KOPT-K1 (cell line): ENCODE measurements around the gene MYH6.
"Not testable (repeated sequence)": the region's sequence is repeated elsewhere in the genome, so short reads cannot be mapped to it uniquely, and the experiment has no call there.

Source experiments
- H3K27ac ChIP-seq: fragments of 200-600 bp; sonication (generic); 2 replicates; pipeline ENCODE4 v1.5.1; 2016; ENCODE audit warnings: antibody characterized with exemption, mild to moderate bottlenecking, low read depth, low read length; ENCODE audit not compliant: poor library complexity, severe bottlenecking
- H3K36me3 ChIP-seq: fragments of 200-600 bp; sonication (generic); 2 replicates; pipeline ENCODE4 v1.5.1; 2017; ENCODE audit warnings: antibody characterized with exemption, mild to moderate bottlenecking, low read length, moderate library complexity; ENCODE audit not compliant: insufficient read depth
- H3K9me3 ChIP-seq: fragments of 200-600 bp; sonication (generic); 2 replicates; pipeline ENCODE4 v1.5.1; 2017; ENCODE audit warnings: antibody characterized with exemption, low read length, mild to moderate bottlenecking; ENCODE audit not compliant: insufficient read depth, poor library complexity, severe bottlenecking

MYH6 gene

GRCh38 chr14:23409966-23410635, 2.0 kb upstream of the MYH6 start:
- no peaks in the 10 kb centered on the region for H3K9me3 ChIP-seq
- H3K27ac ChIP-seq: no peak overlapping the region
- H3K36me3 ChIP-seq: no peaks in the 10 kb centered on the region

- H3K9me3 ChIP-seq: no peaks in the 10 kb centered on the region
- no peak overlapping the region for H3K27ac ChIP-seq
- H3K36me3 ChIP-seq: no peaks in the 10 kb centered on the region
These were observed 1.4 kb upstream of the MYH6 start for GRCh38 chr14:23409475-23409874.

- Histone ChIP-seq H3K27ac (no peak overlapping the region), H3K36me3 (no peaks in the 10 kb centered on the region), H3K9me3 (no peaks in the 10 kb centered on the region)
These were observed 196 bp upstream of the MYH6 start for GRCh38 chr14:23408307-23408630.

GRCh38 chr14:23406725-23407355, 1.2 kb downstream of the MYH6 start:
- Histone ChIP-seq H3K27ac (no peak overlapping the region), H3K9me3 (no peaks in the 10 kb centered on the region), H3K36me3 (no peaks in the 10 kb centered on the region)

- H3K9me3 ChIP-seq: no peaks in the 10 kb centered on the region
- no peaks in the 10 kb centered on the region for H3K36me3 ChIP-seq
- no peak overlapping the region for H3K27ac ChIP-seq
These were observed 1.8 kb downstream of the MYH6 start for GRCh38 chr14:23406244-23406643.

- Histone ChIP-seq H3K27ac (no peak overlapping the region), H3K36me3 (no peaks in the 10 kb centered on the region), H3K9me3 (no peaks in the 10 kb centered on the region)
These were observed 2.5 kb downstream of the MYH6 start for GRCh38 chr14:23405516-23406025.

GRCh38 chr14:23405096-23405495, 3.0 kb downstream of the MYH6 start:
- Histone ChIP-seq H3K9me3 (no peaks in the 10 kb centered on the region), H3K36me3 (no peaks in the 10 kb centered on the region), H3K27ac (no peak overlapping the region)

GRCh38 chr14:23404331-23404900, 3.7 kb downstream of the MYH6 start:
- no peaks in the 10 kb centered on the region for H3K36me3 ChIP-seq
- no peaks in the 10 kb centered on the region for H3K9me3 ChIP-seq
- no peak overlapping the region for H3K27ac ChIP-seq

GRCh38 chr14:23403908-23404307, 4.2 kb downstream of the MYH6 start:
- no peaks in the 10 kb centered on the region for H3K9me3 ChIP-seq
- H3K36me3 ChIP-seq: no peaks in the 10 kb centered on the region
- H3K27ac ChIP-seq: no peak overlapping the region

- no peaks in the 10 kb centered on the region for H3K9me3 ChIP-seq
- no peaks in the 10 kb centered on the region for H3K36me3 ChIP-seq
- no peak overlapping the region for H3K27ac ChIP-seq
These were observed 5.0 kb downstream of the MYH6 start for GRCh38 chr14:23403139-23403438.

GRCh38 chr14:23402296-23403138, 5.6 kb downstream of the MYH6 start:
- Histone ChIP-seq H3K27ac (no peak overlapping the region), H3K9me3 (no peaks in the 10 kb centered on the region), H3K36me3 (no peaks in the 10 kb centered on the region)

- Histone ChIP-seq H3K36me3 (no peaks in the 10 kb centered on the region), H3K27ac (no peak overlapping the region), H3K9me3 (no peaks in the 10 kb centered on the region)
These were observed 6.8 kb downstream of the MYH6 start for GRCh38 chr14:23401291-23401690.

- not testable (repeated sequence) for H3K36me3 ChIP-seq, H3K9me3 ChIP-seq, H3K27ac ChIP-seq
These were observed 7.5 kb downstream of the MYH6 start for GRCh38 chr14:23400496-23401149.

- no peak overlapping the region for H3K27ac ChIP-seq
- no peaks in the 10 kb centered on the region for H3K36me3 ChIP-seq
- H3K9me3 ChIP-seq: no peaks in the 10 kb centered on the region
These were observed 8.5 kb downstream of the MYH6 start for GRCh38 chr14:23399591-23399990.

GRCh38 chr14:23399136-23399535, 8.9 kb downstream of the MYH6 start:
- Histone ChIP-seq H3K36me3 (no peaks in the 10 kb centered on the region), H3K9me3 (no peaks in the 10 kb centered on the region), H3K27ac (no peak overlapping the region)
